Effector memory CD4-positive, alpha-beta T cell (primary cell): Measurements from ENCODE around the gene XPC.
"Not testable (repeated sequence)": the region's sequence is repeated elsewhere in the genome, so short reads cannot be mapped to it uniquely, and the experiment has no call there.

ENCODE experiments used
- DNase-seq, 3 donors: peaks; one replicate each; pipeline ENCODE4 v3.0.0-alpha.2; 2020
- H3K27ac ChIP-seq: 2 replicates; pipeline ENCODE4 v1.7.0; 2013; ENCODE audit warnings: mild to moderate bottlenecking, low read length, moderate library complexity; ENCODE audit not compliant: insufficient read depth, poor library complexity, severe bottlenecking
- H3K27me3 ChIP-seq: replicated peaks from 2 replicates; pipeline ENCODE4 v1.7.0; 2013; ENCODE audit warnings: mild to moderate bottlenecking, low read length; ENCODE audit not compliant: insufficient read depth, control insufficient read depth, poor library complexity, severe bottlenecking
- H3K36me3 ChIP-seq: 2 replicates; pipeline ENCODE4 v1.7.0; 2013; ENCODE audit warnings: mild to moderate bottlenecking, low read length, moderate library complexity; ENCODE audit not compliant: control insufficient read depth, insufficient read depth
- H3K4me1 ChIP-seq: 2 replicates; pipeline ENCODE4 v1.7.0; 2013; ENCODE audit warnings: low read length, mild to moderate bottlenecking; ENCODE audit not compliant: control insufficient read depth, insufficient read depth, poor library complexity, severe bottlenecking
- H3K4me3 ChIP-seq: 2 replicates; pipeline ENCODE4 v1.7.0; 2013; ENCODE audit warnings: low read length, low read depth, mild to moderate bottlenecking; ENCODE audit not compliant: insufficient read depth, poor library complexity, severe bottlenecking
- H3K9me3 ChIP-seq: 2 replicates; pipeline ENCODE4 v1.7.0; 2013; ENCODE audit warnings: mild to moderate bottlenecking, low read length, moderate library complexity; ENCODE audit not compliant: control insufficient read depth

XPC gene

GRCh38 chr3:14113965-14114635 lies 64.3 kb downstream of the XPC start:
- Histone ChIP-seq H3K36me3 (peaks cover 44% of the 10 kb centered on the region), H3K27ac (no peak overlapping the region), H3K9me3 (no peaks in the 10 kb centered on the region), H3K4me3 (no peak overlapping the region), H3K4me1 (no peaks in the 10 kb centered on the region), H3K27me3 (no peaks in the 10 kb centered on the region)
- DNase-seq = no peak

- DNase-seq = no peak
- Histone ChIP-seq H3K9me3 (no peaks in the 10 kb centered on the region), H3K27me3 (no peaks in the 10 kb centered on the region)
Observed at GRCh38 chr3:14110699-14111098, 67.7 kb downstream of the XPC start.

GRCh38 chr3:14109821-14110220 lies 68.6 kb downstream of the XPC start:
- peaks cover 28% of the 10 kb centered on the region for H3K36me3 ChIP-seq
- not testable (repeated sequence) for H3K27me3 ChIP-seq, H3K9me3 ChIP-seq, H3K4me3 ChIP-seq, DNase-seq, H3K27ac ChIP-seq, H3K4me1 ChIP-seq

More at GRCh38 chr3:14110699-14111098, 67.7 kb downstream of the XPC start:
- Histone ChIP-seq H3K4me1 (no peaks in the 10 kb centered on the region), H3K27ac (no peak overlapping the region), H3K4me3 (no peak overlapping the region), H3K36me3 (peaks cover 37% of the 10 kb centered on the region)

- Histone ChIP-seq H3K36me3 (no peaks in the 10 kb centered on the region), H3K4me1 (no peaks in the 10 kb centered on the region), H3K27ac (no peak overlapping the region), H3K9me3 (no peaks in the 10 kb centered on the region), H3K4me3 (no peak overlapping the region), H3K27me3 (no peaks in the 10 kb centered on the region)
- DNase-seq = no peak
Observed at GRCh38 chr3:14097616-14098391, 80.6 kb downstream of the XPC start.

GRCh38 chr3:14096742-14097141 lies 81.7 kb downstream of the XPC start:
- Histone ChIP-seq H3K27me3 (no peaks in the 10 kb centered on the region), H3K4me3 (no peak overlapping the region), H3K36me3 (no peaks in the 10 kb centered on the region), H3K4me1 (no peaks in the 10 kb centered on the region), H3K9me3 (no peaks in the 10 kb centered on the region), H3K27ac (no peak overlapping the region)
- DNase-seq = no peak
